Adipocyte (in vitro differentiated cells): ENCODE measurements around the gene ARSA.
A peak's percentile ranks its signal among the peaks of the same experiment; 100 is the strongest.

Source experiments
- DNase-seq: peaks from one replicate; pipeline ENCODE4 v3.0.0-alpha.2; 2015; ENCODE audit warnings: low read depth
- H3K27me3 ChIP-seq: replicated peaks from 2 replicates; pipeline ENCODE4 v1.7.0; 2013; ENCODE audit warnings: mild to moderate bottlenecking, low read length, moderate library complexity; ENCODE audit not compliant: control insufficient read depth, insufficient read depth
- H3K36me3 ChIP-seq: 2 replicates; pipeline ENCODE4 v1.7.0; 2013; ENCODE audit warnings: low read length, mild to moderate bottlenecking, moderate library complexity; ENCODE audit not compliant: control insufficient read depth, insufficient read depth, severe bottlenecking
- H3K4me1 ChIP-seq: 2 replicates; pipeline ENCODE4 v1.7.0; 2013; ENCODE audit warnings: mild to moderate bottlenecking, low read length, moderate library complexity; ENCODE audit not compliant: control insufficient read depth, insufficient read depth
- H3K4me3 ChIP-seq: 2 replicates; pipeline ENCODE4 v1.7.0; 2013; ENCODE audit warnings: mild to moderate bottlenecking, low read length, moderate library complexity
- H3K9ac ChIP-seq: 2 replicates; pipeline ENCODE4 v1.7.0; 2013; ENCODE audit warnings: mild to moderate bottlenecking, low read length, moderate library complexity
- H3K9me3 ChIP-seq: 2 replicates; pipeline ENCODE4 v1.7.0; 2013; ENCODE audit warnings: mild to moderate bottlenecking, low read length, moderate library complexity; ENCODE audit not compliant: control insufficient read depth

The ARSA gene

DNA sequence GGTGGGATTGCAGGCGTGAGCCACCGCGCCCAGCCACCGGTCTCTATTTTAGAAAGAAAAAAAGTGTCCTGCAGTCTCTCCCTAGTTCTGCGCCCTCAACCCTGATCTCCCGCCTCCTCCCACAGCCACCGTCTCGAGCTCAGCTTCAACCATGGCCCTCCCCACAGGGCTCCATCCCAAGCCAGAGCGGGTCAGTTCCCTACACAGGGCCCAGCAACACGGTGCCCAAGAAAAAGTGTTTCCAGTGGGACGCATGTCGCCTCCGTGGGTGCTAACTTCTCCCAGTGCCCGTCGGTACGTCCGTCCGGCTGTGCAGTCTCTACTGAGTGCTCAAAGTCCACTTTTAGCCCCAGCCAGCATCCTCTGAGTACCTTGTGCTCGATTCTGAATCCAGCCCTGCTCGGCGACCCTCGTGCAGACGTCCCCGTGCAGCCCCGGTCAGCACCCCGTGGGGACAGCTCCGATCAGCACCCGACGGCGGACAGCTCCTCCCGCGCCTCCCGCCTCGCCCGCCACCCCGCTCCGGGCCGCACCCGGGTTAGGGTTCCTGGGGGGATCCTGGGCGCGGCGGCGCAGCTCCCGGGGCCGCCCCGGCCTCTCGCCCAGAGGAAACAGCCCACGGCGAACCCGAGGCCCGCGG lies 28.0 kb downstream of the ARSA start:
- H3K4me1 ChIP-seq: peaks cover 9% of the 10 kb centered on the region
- H3K36me3 ChIP-seq: peaks cover 6% of the 10 kb centered on the region
- DNase-seq: peak; percentile 74
- H3K4me3 ChIP-seq: no peak overlapping the region
- peaks cover 28% of the 10 kb centered on the region for H3K27me3 ChIP-seq
- H3K9me3 ChIP-seq: no peaks in the 10 kb centered on the region
- no peak overlapping the region for H3K9ac ChIP-seq

DNA sequence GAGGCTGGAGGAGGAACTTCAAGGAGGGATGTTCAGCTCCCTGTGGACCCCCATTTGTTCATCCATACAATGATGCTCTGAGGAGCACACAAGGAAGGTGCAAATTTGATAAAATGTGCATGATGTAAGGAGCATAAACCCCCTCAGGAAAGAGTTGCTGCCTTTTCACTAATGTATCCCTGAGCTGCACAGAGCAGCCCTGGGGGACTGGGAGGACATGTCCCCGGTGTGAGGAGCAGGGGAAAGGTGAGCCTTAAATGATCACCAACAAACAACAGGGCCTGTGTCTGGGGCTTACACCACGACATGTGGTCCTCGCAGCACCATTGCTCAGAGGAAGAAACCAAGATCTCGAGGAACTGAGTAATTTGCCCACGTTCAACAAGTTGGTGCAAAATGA lies 30.9 kb downstream of the ARSA start:
- Histone ChIP-seq H3K36me3 (peaks cover 6% of the 10 kb centered on the region), H3K27me3 (peaks cover 13% of the 10 kb centered on the region)
- DNase-seq: no peak

GRCh38 chr22:50595189-50595588 lies 32.8 kb downstream of the ARSA start:
- no peak for DNase-seq
- Histone ChIP-seq H3K27me3 (peaks cover 7% of the 10 kb centered on the region), H3K36me3 (peaks cover 6% of the 10 kb centered on the region)

More for the DNA sequence above, 30.9 kb downstream of the ARSA start:
- Histone ChIP-seq H3K9me3 (no peaks in the 10 kb centered on the region), H3K4me1 (peaks cover 2% of the 10 kb centered on the region), H3K9ac (no peak overlapping the region), H3K4me3 (no peak overlapping the region)

GRCh38 chr22:50587407-50587806 lies 40.5 kb downstream of the ARSA start:
- no peak for DNase-seq
- H3K36me3 ChIP-seq: no peaks in the 10 kb centered on the region
- H3K4me3 ChIP-seq: no peak overlapping the region
- peaks cover 6% of the 10 kb centered on the region for H3K4me1 ChIP-seq
- H3K9ac ChIP-seq: no peak overlapping the region
- no peaks in the 10 kb centered on the region for H3K9me3 ChIP-seq
- no peaks in the 10 kb centered on the region for H3K27me3 ChIP-seq

More at GRCh38 chr22:50595189-50595588, 32.8 kb downstream of the ARSA start:
- H3K4me1 ChIP-seq: no peaks in the 10 kb centered on the region
- no peaks in the 10 kb centered on the region for H3K9me3 ChIP-seq
- no peak overlapping the region for H3K9ac ChIP-seq
- no peak overlapping the region for H3K4me3 ChIP-seq

DNA sequence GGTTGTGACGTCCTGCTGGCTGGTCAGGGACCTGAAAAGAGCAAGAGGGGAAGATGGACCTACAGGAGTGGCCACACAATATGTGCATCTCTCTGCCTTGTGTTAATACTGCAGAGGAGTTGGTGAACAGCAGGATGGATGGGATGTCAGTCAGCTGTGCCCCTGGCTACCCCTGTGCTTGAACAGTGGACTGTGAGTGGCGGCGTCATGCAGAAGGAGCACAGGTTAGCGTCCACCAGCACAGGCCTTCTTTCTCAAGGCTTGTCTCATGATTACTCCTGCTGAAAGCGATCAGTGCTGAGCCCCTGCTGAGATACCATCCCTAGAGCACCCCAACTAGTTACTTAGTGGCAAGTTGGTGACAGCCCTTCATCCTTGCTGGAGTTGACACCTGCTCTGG lies 41.5 kb downstream of the ARSA start:
- Histone ChIP-seq H3K36me3 (no peaks in the 10 kb centered on the region), H3K9me3 (no peaks in the 10 kb centered on the region), H3K4me1 (peaks cover 13% of the 10 kb centered on the region), H3K9ac (no peak overlapping the region), H3K4me3 (no peak overlapping the region), H3K27me3 (no peaks in the 10 kb centered on the region)
- no peak for DNase-seq

- no peak for DNase-seq
- Histone ChIP-seq H3K4me1 (peaks cover 15% of the 10 kb centered on the region), H3K36me3 (no peaks in the 10 kb centered on the region), H3K9me3 (no peaks in the 10 kb centered on the region), H3K4me3 (no peak overlapping the region), H3K9ac (no peak overlapping the region), H3K27me3 (no peaks in the 10 kb centered on the region)
Measured at GRCh38 chr22:50585781-50586180, 42.2 kb downstream of the ARSA start.

- H3K36me3 ChIP-seq: no peaks in the 10 kb centered on the region
- H3K27me3 ChIP-seq: no peaks in the 10 kb centered on the region
- no peak overlapping the region for H3K9ac ChIP-seq
- no peak overlapping the region for H3K4me3 ChIP-seq
- DNase-seq: no peak
- no peaks in the 10 kb centered on the region for H3K9me3 ChIP-seq
- peaks cover 15% of the 10 kb centered on the region for H3K4me1 ChIP-seq
Measured at GRCh38 chr22:50585238-50585637, 42.7 kb downstream of the ARSA start.

DNA sequence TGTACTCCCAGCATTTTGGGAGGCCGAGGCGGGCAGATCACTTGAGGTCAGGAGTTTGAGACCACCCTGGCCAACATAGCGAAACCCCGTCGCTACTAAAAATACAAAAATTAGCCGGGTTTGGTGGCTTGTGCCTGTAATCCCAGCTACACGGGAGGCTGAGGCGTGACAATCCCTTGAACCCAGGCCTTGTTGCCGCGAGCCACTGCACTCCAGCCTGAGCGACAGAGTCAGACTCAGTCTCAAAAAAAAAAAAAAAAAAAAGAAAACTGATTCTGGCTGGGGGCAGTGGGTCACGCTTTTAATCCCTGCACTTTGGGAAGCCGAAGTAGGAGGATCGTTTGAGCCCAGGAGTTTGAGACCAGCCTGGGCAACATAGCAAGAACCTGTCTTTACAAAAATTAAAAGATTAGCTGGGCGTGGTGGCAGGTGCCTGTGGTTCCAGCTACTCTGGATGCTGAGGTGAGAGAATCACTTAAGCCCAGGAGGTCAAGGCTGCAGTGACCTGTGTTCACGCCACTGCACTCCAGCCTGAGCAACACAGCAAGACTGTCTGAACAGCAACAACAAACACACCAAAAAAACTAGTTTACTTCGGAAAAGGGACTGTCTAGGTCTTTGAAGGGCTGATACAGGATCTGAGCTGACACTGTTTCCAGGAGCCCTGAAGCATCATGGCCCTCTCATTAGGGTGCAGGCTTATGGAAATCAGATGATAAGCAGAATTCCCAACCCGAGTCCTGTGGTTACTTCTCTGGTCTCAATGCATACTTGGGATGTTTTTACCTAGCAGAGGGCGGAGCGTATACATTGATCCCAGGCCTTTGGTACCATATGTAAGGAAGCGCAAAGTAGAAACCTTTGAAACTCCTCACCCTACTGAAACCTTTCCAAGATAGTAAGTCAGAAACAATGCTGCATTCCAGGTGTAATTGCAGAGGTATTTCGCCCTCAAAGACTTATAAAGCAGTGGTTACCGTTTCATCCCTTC lies 43.6 kb downstream of the ARSA start:
- Histone ChIP-seq H3K9me3 (no peaks in the 10 kb centered on the region), H3K9ac (peak overlapping the region; percentile 98), H3K27me3 (no peaks in the 10 kb centered on the region), H3K4me3 (no peak overlapping the region), H3K4me1 (peaks cover 18% of the 10 kb centered on the region), H3K36me3 (no peaks in the 10 kb centered on the region)
- no peak for DNase-seq

DNA sequence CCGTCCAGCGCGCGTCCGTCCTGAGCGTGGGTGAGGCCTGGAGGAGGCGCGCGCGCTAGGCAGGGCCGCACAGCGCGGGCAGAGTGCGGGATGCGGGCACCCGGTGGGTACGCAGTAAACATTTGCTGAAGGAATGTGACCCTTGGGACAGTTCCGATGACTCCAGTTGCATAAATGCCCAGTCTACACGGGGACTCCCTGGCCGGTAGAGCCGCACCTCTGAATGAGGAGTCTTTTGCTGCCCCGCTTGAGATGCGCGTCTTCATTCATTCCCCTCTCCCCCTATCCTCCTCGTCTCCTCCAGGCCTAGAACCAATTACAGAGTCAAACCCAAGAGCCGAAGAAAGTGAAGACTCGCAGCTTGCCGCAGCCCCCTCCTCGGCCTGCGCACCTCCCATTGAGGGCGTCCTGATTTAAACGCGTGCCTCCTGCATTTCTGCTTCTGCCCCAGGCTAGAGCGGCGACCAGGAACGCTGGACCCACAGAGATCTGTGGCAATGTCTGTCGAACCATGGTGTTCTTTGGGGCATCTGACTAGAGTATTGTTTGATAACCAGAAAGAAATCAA lies 44.6 kb downstream of the ARSA start:
- Histone ChIP-seq H3K9ac (peak overlapping the region; percentile 98), H3K4me3 (peak overlapping the region; percentile 86), H3K36me3 (no peaks in the 10 kb centered on the region), H3K4me1 (peaks cover 29% of the 10 kb centered on the region), H3K27me3 (no peaks in the 10 kb centered on the region), H3K9me3 (no peaks in the 10 kb centered on the region)
- no peak for DNase-seq

GRCh38 chr22:50582493-50583293 lies 45.3 kb downstream of the ARSA start, which contains the start of gene CHKB:
TSS of gene CHKB (minus strand) at chr22:50582849. CDS start at chr22:50582781, 68 bp downstream.
- H3K9me3 ChIP-seq: no peaks in the 10 kb centered on the region
- peaks cover 33% of the 10 kb centered on the region for H3K4me1 ChIP-seq
- no peaks in the 10 kb centered on the region for H3K36me3 ChIP-seq
- peak within 1 kb of the TSS; percentile 98 for H3K9ac ChIP-seq
- DNase-seq: peak; percentile 100
- no peaks in the 10 kb centered on the region for H3K27me3 ChIP-seq
- peak within 1 kb of the TSS; percentile 86 for H3K4me3 ChIP-seq
